Psoas muscle (tissue), 8 donors: ENCODE measurements around the gene SLC38A8. TPM values are rescaled to one million over a fixed set of nuclear protein-coding genes. Genes with fewer than 3 reads are reported as not detected.

Experiments used
- ATAC-seq, 4 donors: fragments of 200-7000 bp; cut with Tn5 transposase; one replicate each; pipeline ENCODE4 v1.9.1; 2020; ENCODE audit warnings: moderate library complexity in 3 of 4, mild to moderate bottlenecking in 2 of 4
- DNase-seq, 2 donors: peaks; one replicate each; pipeline ENCODE4 v3.0.0-alpha.2; 2020
- H3K27ac ChIP-seq: fragments of 200-600 bp; one replicate; pipeline ENCODE4 v1.8.0; 2022
- H3K27me3 ChIP-seq, 3 donors: fragments of 200-600 bp in 1 of 3; one replicate each; pipeline versions ENCODE4 v1.6.1 to v1.8.0; 2013 to 2022; ENCODE audit warnings: low read length in 2 of 3, mild to moderate bottlenecking in 2 of 3, moderate library complexity in 1 of 3; ENCODE audit not compliant: insufficient read depth in 3 of 3
- H3K36me3 ChIP-seq, 2 donors: fragments of 200-600 bp in 1 of 2; one replicate each; pipeline versions ENCODE4 v1.6.1 to v1.8.0; 2013 to 2022; ENCODE audit warnings: low read depth in 1 of 2, mild to moderate bottlenecking in 1 of 2, moderate library complexity in 1 of 2; ENCODE audit not compliant: insufficient read depth in 1 of 2
- H3K4me1 ChIP-seq: fragments of 200-600 bp; one replicate; pipeline ENCODE4 v1.8.0; 2022
- H3K4me3 ChIP-seq: fragments of 200-600 bp; one replicate; pipeline ENCODE4 v1.8.0; 2022; ENCODE audit warnings: mild to moderate bottlenecking
- H3K9me3 ChIP-seq: fragments of 200-600 bp; one replicate; pipeline ENCODE4 v1.8.0; 2022
- WGBS, 3 donors: extraction: QIAGEN DNeasy Blood & Tissue Kit; methylation state at CpG; one replicate each; pipeline versions ENCODE4 v1.1.6 to v1.1.7; 2013; 5-methylcytosine and 5-hydroxymethylcytosine counted together
- intact Hi-C, 2 donors: fragments of 100-400 bp; cut with DNase I; formaldehyde crosslinking; loops; one replicate each; pipeline versions ENCODE4 v1.11.0 to v1.14.2; 2022
- polyA plus RNA-seq, 3 donors: library from polyadenylated mRNA; stranded (reverse); fragments of 200-250 nt; gene quantifications; one replicate each; pipeline ENCODE4 v1.2.3, GENCODE V29; 2013
- total RNA-seq, 4 donors: library from RNA; stranded (reverse); fragmentation: NEBNext Ultra II Directional in 2 of 4; extraction: Animal tissue kit (Norgen Biotek cat#: 25700) in 2 of 4; gene quantifications; one replicate each; pipeline versions ENCODE4 v1.2.1 to v1.2.4, GENCODE V29; 2021 to 2023
- TF ChIP-seq, protein P1 (sequence below): fragments of 200-600 bp; IDR thresholded peaks from one replicate; pipeline ENCODE4 v1.8.0; 2022; ENCODE audit warnings: antibody characterized with exemption
- donor health status: healthy with polysubstance abuse.
- donor health status: DM: no; HTN: no; CAD: no; lungs with moderate emphysema.
- donor health status: Bipolar disorder and iron deficiency.
- donor health status: healthy.
- donor health status: DM: yes; HTN: yes; CAD: no.
- donor health status: DM: no; HTN: no; CAD: no.
- donor health status: DM: no; HTN: no; CAD: no.
- donor health status: DM: yes; HTN: yes; CAD: no.

Gene SLC38A8
- total and polyA plus RNA-seq, 7 donors = 0.21 to 0.52 TPM; not detected in 5

DNA sequence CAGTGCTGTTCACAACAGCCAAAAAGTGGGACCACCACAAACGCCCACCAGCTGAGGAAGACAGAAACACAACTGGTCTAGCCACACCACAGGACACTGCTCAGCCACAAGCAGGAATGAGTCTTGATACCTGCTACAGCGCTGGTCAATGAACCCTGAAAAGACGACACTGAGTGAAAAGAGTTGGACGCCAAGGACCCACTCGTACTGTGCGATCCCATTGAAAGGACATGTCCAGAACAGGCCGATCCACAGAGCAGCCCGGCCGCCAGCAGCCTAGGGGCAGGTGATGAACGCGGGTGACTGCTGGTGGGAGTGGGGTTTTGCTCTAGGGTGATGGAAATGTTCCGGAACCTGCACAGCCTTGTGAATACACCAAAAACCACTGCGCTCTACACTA, 10.6 kb upstream of the SLC38A8 start:
- Histone ChIP-seq H3K4me1 (no peaks in the 10 kb centered on the region), H3K36me3 (peaks cover 0 to 84% of the 10 kb centered on the region in 2 donors), H3K4me3 (no peak overlapping the region), H3K9me3 (no peaks in the 10 kb centered on the region), H3K27ac (no peak overlapping the region), H3K27me3 (no peaks in the 10 kb centered on the region)
- DNase-seq = peak in 1 of 2 donors; percentile 47
- 89 to 95% (median 94%) methylated on average over 13 of the region's 13 CpGs for WGBS, 3 donors
- ATAC-seq = no peak
- intact Hi-C loops = no loop called here
- TF ChIP-seq, protein P1, sequence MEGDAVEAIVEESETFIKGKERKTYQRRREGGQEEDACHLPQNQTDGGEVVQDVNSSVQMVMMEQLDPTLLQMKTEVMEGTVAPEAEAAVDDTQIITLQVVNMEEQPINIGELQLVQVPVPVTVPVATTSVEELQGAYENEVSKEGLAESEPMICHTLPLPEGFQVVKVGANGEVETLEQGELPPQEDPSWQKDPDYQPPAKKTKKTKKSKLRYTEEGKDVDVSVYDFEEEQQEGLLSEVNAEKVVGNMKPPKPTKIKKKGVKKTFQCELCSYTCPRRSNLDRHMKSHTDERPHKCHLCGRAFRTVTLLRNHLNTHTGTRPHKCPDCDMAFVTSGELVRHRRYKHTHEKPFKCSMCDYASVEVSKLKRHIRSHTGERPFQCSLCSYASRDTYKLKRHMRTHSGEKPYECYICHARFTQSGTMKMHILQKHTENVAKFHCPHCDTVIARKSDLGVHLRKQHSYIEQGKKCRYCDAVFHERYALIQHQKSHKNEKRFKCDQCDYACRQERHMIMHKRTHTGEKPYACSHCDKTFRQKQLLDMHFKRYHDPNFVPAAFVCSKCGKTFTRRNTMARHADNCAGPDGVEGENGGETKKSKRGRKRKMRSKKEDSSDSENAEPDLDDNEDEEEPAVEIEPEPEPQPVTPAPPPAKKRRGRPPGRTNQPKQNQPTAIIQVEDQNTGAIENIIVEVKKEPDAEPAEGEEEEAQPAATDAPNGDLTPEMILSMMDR = no peak

DNA sequence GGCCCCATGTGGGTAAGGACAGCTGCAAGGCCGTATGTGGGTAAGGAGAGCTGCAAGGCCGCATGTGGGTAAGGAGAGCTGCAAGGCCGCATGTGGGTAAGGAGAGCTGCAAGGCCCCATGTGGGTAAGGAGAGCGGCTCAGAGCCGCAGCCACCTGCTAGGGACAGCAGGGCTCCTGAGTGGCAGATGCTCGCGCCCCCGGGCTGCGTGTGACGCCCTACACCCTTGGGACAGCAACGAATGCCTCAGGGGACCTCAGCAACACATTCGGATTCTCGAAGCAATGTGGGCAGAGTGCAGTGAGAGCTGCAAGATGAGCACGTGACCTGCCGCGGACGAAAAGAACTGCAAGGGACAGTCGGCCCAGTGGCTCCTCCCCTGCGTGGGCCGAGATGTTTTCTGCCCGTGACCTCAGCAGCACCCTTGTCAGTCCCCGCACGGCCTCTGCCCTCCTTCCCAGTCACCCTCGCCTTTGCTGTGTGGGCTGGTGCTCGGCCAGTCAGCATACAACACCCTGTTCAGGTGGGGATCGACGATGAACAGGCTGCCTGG, 9.6 kb upstream of the SLC38A8 start:
- no peak overlapping the region for H3K4me3 ChIP-seq
- intact Hi-C loops = no loop called here
- WGBS, 3 donors = 88 to 94% (median 90%) methylated on average over 27 of the region's 27 CpGs
- no peak overlapping the region for H3K27ac ChIP-seq
- peak in 1 of 2 donors; percentile 49 for DNase-seq
- TF ChIP-seq, protein P1 = no peak
- no peaks in the 10 kb centered on the region for H3K27me3 ChIP-seq
- peaks cover 0 to 77% of the 10 kb centered on the region in 2 donors for H3K36me3 ChIP-seq
- no peak for ATAC-seq
- no peaks in the 10 kb centered on the region for H3K9me3 ChIP-seq
- no peaks in the 10 kb centered on the region for H3K4me1 ChIP-seq

- Histone ChIP-seq H3K36me3 (peaks cover 0 to 59% of the 10 kb centered on the region in 2 donors), H3K4me1 (no peaks in the 10 kb centered on the region), H3K4me3 (no peak overlapping the region), H3K9me3 (no peaks in the 10 kb centered on the region), H3K27ac (no peak overlapping the region), H3K27me3 (no peaks in the 10 kb centered on the region)
- ATAC-seq (no peak), DNase-seq (peak in 1 of 2 donors; percentile 21)
- TF ChIP-seq, protein P1 = no peak
- intact Hi-C loops = no loop called here
- 79 to 92% (median 86%) methylated on average over 9 of the region's 9 CpGs for WGBS, 3 donors
These were observed 7.7 kb upstream of the SLC38A8 start for GRCh38 chr16:84050316-84050715.

DNA sequence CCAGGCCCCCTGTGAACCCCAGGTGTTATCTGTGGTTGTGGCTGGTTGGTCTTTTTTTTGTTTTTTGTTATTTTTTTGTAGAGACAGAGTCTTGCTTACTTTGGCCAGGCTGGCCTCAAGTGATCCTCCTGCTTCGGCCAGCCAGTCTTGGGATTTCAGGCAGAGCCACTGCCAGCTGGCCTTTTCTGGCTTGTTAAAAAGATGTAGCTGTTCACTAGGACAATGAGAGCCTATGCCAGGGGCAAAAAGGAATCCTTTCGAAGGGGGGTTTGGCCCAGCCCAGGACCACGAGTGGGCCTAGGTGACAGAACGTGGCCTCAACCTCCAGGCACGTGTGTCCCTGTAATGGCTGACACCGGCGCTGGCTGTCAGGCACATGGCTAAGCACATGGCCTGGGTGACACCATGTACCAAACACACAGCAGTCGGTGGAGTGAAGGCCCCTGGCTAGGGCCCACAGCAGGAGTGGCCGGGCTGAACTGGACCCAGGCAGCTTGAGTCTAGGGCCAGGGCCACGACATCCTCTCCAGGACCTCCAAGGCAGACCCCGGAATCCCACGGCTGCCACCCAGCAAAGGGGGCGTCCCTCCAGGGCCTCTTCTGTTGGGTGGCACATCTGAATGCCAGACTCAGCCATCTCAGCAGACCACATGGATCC, 6.9 kb upstream of the SLC38A8 start:
- peaks cover 0 to 51% of the 10 kb centered on the region in 2 donors for H3K36me3 ChIP-seq
- H3K27me3 ChIP-seq = no peaks in the 10 kb centered on the region
- H3K9me3 ChIP-seq = no peaks in the 10 kb centered on the region
- DNase-seq = peak in 1 of 2 donors; percentile 34
- no peak overlapping the region for H3K4me3 ChIP-seq
- TF ChIP-seq, protein P1 = no peak
- no peaks in the 10 kb centered on the region for H3K4me1 ChIP-seq
- intact Hi-C loops = loop anchor here in 1 of 2 donors (5.0 kb wide), 1 partner anchor 72 kb away; no protein-coding TSS in a partner anchor
- ATAC-seq = peak in 2 of 4 donors; percentile 32 to 33
- H3K27ac ChIP-seq = no peak overlapping the region
- 55 to 75% (median 62%) methylated on average over 13 of the region's 13 CpGs for WGBS, 3 donors
